NCI-H524 (cell line): ENCODE data around the gene CD4.

Experiments
- DNase-seq, 2 experiments: peaks; one replicate each; lab custom pipeline; 2025; lab: John Stamatoyannopoulos, UW

Gene CD4

DNA sequence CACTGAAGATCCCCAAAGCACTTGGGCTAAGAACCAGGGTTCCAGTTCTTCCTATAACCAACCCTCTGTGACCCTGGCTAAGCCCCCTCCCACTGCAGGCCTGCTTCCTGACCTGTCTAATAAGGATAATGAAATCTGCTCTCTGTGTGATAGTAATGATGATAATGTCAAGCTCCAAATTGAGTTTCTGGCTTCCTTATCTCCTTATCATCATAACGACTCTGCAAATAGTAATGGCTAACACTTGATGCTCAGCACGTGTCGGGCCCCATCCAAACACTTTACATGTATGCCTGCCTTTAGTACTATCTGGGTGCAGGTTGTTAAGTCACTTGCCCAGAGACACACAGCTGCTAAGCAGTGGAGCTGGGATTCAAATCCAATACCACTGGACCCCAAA is 27.3 kb downstream of the CD4 start:
- no peak for DNase-seq

- DNase-seq: no peak
These were observed 27.8 kb downstream of the CD4 start for GRCh38 chr12:6817098-6817497.

DNA sequence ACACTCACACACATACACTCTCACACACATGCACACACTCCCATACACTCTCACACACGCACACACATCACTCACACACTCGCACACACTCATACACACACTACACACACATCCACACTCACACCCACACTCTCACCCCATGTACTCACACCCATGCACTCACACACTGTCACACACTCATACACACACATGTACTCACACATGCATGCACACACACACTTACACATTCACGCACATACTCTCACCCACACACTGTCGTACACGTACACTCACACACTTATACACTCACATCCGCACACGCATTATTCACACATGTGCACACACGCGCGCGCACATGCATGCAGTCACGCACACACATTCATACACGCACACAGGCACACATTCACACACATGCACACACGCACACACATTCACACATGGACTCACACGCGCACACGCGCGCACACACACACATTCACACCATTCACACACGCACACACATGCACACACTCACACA is 28.4 kb downstream of the CD4 start:
- DNase-seq: no peak

DNA sequence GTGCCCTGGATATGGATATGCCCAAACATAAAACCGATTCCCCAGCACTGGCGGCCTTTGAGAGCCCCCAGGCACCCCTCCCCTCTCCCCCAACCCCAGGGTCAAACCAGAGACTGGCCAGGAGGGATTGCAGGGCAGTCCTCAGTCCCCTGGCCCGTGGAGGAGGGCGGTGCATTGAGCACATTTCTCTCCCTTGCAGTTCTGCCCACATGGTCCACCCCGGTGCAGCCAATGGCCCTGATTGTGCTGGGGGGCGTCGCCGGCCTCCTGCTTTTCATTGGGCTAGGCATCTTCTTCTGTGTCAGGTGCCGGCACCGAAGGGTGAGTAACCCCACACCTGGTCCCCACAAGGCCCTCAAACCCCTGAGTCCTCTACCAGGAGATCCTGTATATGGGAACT is 28.9 kb downstream of the CD4 start:
- no peak for DNase-seq

GRCh38 chr12:6818645-6819044 is 29.3 kb downstream of the CD4 start:
- no peak for DNase-seq

- no peak for DNase-seq
These were observed 30.0 kb downstream of the CD4 start for GRCh38 chr12:6819106-6820030.

- DNase-seq: no peak
These were observed 30.8 kb downstream of the CD4 start for GRCh38 chr12:6820166-6820565.

DNA sequence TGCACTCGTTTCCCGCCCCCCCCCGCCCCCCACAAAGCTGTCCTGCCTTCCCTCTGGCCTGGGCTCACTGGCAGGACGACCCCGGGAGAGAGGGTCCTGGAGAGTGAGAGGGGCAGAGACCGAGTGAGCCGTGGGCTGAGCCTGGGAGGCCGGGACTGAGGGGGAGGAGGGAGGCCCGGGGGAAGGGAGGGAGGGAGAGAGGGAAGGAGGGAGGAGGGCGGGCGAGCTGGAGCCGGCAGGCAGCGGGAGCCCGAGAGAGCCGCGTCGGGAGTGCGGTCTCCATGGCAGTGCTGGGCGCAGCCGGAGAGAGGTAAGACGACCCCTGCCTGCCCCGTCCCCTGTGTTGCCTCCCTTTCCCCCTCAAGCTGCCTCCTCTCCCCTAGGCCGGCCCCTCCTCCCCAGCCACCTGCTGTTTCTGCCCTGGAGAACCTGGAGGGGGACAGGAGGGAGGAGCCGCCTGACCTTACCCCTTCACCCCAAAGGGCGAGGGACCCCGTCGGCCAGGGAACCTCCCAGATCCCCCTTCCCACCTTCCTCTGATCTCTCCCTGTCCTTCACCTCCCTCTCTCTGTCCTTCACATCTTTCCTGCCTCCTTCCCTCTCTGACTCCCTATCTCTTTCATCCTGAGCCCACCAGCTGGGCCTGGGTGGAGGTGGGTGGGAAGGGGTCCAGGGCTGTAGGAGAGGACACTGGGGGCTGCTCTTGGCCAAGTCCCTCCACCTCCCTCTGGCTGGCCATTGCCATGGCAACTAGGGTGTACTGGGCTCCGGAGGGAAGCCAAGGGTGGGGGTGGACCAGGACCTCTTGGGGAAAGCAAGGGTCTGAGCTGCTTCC is 32.5 kb downstream of the CD4 start, which contains the start of gene GPR162:
GPR162 (plus strand) TSS at position 231 of the 835 bp plus-strand sequence. CDS start 2,078 bp downstream, outside the sequence.
- DNase-seq: peak; percentile 15 to 58

- DNase-seq: no peak
These were observed 33.3 kb downstream of the CD4 start for GRCh38 chr12:6822426-6823135.

- no peak for DNase-seq
These were observed 34.1 kb downstream of the CD4 start for GRCh38 chr12:6823182-6824084.

GRCh38 chr12:6824085-6824775 is 34.9 kb downstream of the CD4 start:
- no peak for DNase-seq

- no peak for DNase-seq
These were observed 35.6 kb downstream of the CD4 start for GRCh38 chr12:6824901-6825381.

DNA sequence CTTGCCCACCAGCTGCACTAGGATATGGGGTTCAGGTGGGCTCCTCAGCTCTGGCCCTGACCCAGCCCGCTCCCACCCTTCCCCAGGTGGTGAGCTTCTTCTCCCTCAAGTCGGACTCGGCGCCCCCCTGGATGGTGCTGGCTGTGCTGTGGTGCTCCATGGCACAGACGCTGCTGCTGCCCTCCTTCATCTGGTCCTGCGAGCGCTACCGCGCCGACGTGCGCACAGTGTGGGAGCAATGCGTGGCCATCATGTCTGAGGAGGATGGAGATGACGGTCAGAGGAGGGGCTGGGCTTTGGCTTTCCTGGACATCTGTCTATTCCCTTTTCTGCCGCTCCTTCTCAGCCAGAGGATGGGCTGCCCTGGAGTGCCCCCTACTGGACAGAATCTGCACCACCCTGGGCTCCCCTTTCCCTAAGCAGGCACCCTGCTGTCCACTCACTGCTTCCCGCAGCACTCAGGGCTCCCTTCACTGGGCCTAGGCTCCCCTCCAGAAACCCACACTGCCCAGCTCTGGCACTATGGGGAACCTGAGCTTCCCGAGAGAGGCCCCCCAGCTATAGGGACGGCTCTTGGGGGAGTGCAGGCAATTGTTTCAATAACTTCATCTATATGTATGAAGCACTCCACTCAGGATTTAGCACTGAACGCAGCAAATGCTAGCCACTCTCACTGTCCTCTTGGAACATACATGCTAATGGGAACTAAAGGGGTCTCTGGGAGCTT is 36.2 kb downstream of the CD4 start:
- peak; percentile 81 to 87 for DNase-seq

DNA sequence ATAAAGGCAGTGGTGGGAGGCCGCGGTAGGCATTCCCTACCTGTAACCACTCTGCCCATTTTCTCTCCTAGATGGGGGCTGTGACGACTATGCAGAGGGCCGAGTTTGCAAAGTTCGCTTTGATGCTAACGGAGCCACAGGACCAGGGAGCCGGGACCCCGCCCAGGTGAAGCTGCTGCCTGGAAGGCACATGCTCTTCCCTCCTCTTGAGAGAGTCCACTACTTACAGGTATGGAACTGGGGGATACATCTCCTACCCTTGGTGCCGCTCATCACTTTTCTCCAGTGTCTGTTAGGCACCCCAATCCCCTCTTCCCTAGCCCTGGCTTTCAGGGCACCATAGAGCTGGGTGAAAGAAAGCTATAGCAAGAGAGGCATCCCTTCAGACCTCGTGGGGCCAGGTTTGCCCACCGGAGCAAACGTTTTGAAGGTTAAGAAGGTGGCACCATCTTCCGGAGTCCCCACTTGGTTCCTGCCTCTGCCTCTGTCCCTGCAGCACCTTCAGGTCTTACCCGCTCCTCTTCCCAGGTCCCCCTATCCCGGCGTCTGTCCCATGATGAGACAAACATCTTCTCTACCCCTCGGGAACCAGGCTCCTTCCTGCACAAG is 36.9 kb downstream of the CD4 start:
- no peak for DNase-seq

DNA sequence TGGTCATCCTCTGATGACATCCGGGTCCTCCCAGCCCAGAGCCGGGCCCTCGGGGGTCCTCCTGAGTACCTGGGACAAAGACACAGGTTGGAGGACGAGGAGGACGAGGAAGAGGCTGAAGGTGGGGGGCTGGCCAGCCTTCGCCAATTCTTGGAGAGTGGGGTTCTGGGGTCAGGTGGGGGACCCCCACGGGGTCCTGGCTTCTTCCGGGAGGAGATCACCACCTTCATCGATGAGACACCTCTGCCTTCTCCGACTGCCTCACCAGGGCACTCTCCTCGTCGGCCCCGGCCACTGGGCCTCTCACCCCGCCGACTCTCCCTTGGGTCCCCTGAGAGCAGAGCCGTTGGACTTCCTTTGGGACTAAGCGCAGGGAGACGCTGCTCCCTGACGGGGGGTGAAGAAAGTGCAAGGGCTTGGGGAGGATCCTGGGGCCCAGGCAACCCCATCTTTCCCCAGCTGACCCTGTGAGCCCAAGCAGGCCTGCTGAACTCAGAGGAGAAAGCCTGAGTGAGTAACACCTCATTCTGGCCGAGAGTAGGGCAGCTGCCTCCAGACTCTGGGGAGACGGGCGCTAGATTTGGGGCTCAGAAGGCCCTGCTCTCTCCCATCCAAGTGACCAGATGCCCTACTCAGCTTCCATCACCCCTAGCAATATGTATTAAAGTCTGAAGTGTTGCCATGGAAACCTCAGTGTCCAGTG is 37.6 kb downstream of the CD4 start:
- no peak for DNase-seq

- DNase-seq: peak; percentile 75 to 90
These were observed 38.1 kb downstream of the CD4 start for GRCh38 chr12:6827437-6827911.

DNA sequence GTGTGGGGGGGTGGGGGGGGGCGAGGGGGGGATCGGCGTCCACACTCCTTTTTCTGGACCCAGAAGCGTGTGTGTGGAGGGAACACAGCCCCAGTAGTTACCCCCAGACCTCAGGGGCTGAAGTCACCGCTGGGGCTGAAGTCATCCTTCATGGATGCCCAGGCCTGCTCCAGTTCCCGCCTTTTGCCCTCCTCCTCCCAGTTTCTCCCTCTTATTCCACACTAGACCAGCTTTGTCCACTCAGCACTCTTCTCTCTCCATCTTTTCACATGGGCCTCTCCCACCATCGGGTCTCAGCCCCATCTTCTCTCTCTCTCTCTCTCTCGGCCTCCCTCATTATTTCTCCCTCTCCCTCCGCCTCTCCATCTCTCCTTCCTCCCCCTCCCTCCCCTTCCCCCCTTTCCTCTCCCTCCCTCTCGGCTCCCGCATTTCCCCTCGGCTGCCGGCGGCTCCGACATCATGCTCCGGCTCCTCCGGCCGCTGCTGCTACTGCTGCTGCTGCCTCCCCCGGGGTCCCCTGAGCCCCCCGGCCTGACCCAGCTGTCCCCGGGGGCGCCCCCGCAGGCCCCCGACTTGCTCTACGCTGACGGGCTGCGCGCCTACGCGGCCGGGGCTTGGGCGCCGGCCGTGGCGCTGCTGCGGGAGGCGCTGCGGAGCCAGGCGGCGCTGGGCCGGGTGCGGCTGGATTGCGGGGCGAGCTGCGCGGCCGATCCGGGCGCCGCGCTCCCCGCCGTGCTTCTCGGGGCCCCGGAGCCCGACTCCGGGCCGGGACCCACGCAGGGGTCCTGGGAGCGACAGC is 38.9 kb downstream of the CD4 start, which contains the start of gene P3H3:
P3H3 (plus strand) TSS at position 426 of the 799 bp plus-strand sequence; CDS start at position 460, 34 bp downstream.
- peak; percentile 8 to 57 for DNase-seq
